Measurements from ENCODE around the gene SDCCAG8. TPM values are rescaled to one million over a fixed set of nuclear protein-coding genes. Genes with fewer than 3 reads are reported as not detected.

The SDCCAG8 gene
- total and polyA plus RNA-seq, 2 of the 8 experiments (the other 6 are each of a cell fraction or from before 2014, with no cell fraction given): 15.6 to 21.0 TPM

DNA sequence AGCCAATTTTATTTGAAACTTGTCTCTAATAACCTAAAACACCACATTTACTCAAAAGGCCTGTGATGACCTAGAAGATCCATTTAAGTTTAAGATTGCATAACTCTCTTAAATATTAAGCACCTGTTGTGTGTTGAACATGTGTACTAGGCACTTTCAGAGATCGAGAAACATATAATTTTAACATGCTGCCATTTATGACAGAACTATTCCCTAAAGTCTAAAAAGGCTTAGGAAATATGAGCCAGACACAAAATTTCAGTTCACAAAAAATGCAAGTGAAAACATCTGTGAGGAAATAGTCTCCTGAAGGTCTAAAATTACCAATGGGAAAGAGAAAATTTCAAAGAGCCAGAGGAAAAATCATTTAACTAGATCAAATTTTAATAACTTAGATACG, 38.5 kb upstream of the SDCCAG8 start:
- no peak overlapping the region for H2BK12ac ChIP-seq (ENCODE audit: low read depth, low read length)
- ChIA-PET POLR2A (ENCODE audit: partially characterized antibody) (no interaction called here), CTCF (ENCODE audit: partially characterized antibody) (no interaction called here)
- H2AFZ ChIP-seq (ENCODE audit: low read length): no peak overlapping the region
- no peaks in the 10 kb centered on the region for H3K79me1 ChIP-seq (ENCODE audit: low read depth, low read length)
- H3K9me3 ChIP-seq (ENCODE audit: insufficient read depth in 2 of 2, low read depth in 1 of 2, low read length in 1 of 2): no peaks in the 10 kb centered on the region
- H3K27me3 ChIP-seq (replicated peaks in 1 of 4; ENCODE audit: control insufficient read depth in 3 of 4, extremely low read depth in 1 of 4, insufficient read depth in 3 of 4, low read length in 3 of 4): no peaks in the 10 kb centered on the region
- H2BK5ac ChIP-seq (ENCODE audit: low read depth, low read length): no peak overlapping the region
- no peak overlapping the region for H2BK120ac ChIP-seq (replicated peaks; ENCODE audit: low read depth, low read length)
- no peak overlapping the region for H2BK20ac ChIP-seq (ENCODE audit: low read length)
- 88% methylated on average over 2 of the region's 2 CpGs; no CpG with 5 or more reads in 1 of the 2 experiments for WGBS, 2 experiments (ENCODE audit: extremely low coverage in 1 of 2, insufficient coverage in 1 of 2, insufficient read length in 1 of 2, insufficient replicate concordance in 2 of 2, low coverage in 1 of 2, low lambda C conversion rate in 2 of 2, missing lambda C conversion rate in 1 of 2)
- no peak overlapping the region for H3K4me2 ChIP-seq (ENCODE audit: insufficient read depth in 1 of 2, low read depth in 2 of 2, low read length in 2 of 2)
- no peak overlapping the region for H3K14ac ChIP-seq (ENCODE audit: insufficient read length)
- H4K20me1 ChIP-seq (replicated peaks in 1 of 2; ENCODE audit: control insufficient read depth in 1 of 2, insufficient read depth in 2 of 2, low read length in 2 of 2): no peaks in the 10 kb centered on the region
- H3K4me1 ChIP-seq (replicated peaks in 1 of 4; ENCODE audit: control insufficient read depth in 3 of 4, insufficient read depth in 4 of 4, low read length in 3 of 4): peaks cover 0 to 5% (median 0%) of the 10 kb centered on the region in 4 experiments; a peak in 3 of 7 replicates
- no peak overlapping the region for H3K27ac ChIP-seq (ENCODE audit: low read depth, low read length)
- H2AK5ac ChIP-seq (ENCODE audit: low read depth, low read length): no peak overlapping the region
- H3K79me2 ChIP-seq (ENCODE audit: control insufficient read depth in 1 of 2, insufficient read depth in 2 of 2, low read length in 2 of 2): peaks cover 0 to 60% of the 10 kb centered on the region in 2 experiments; a peak in 3 of 4 replicates
- no peaks in the 10 kb centered on the region for H3K23me2 ChIP-seq (ENCODE audit: low read depth, low read length)
- H3K4me3 ChIP-seq (ENCODE audit: extremely low read depth in 1 of 4, insufficient read depth in 2 of 4, low read depth in 3 of 4, low read length in 4 of 4): no peak overlapping the region
- H3K18ac ChIP-seq (ENCODE audit: extremely low read depth, low read length): no peak overlapping the region
- TF ChIP-seq TEAD4 (IDR thresholded peaks at IDR 0.05; ENCODE audit: low read depth, low read length): no peak
- H3K36me3 ChIP-seq (ENCODE audit: control insufficient read depth in 2 of 4, insufficient read depth in 4 of 4, low read length in 3 of 4): peaks cover 0 to 26% (median 10%) of the 10 kb centered on the region in 4 experiments; a peak in 4 of 8 replicates
- FAIRE-seq (peak; percentile 13), DNase-seq (ENCODE audit: low read depth in 1 of 2, low spot score in 2 of 2) (no peak)
- no peak overlapping the region for H4K5ac ChIP-seq (ENCODE audit: insufficient read length, low read depth, low read length)
- no peak overlapping the region for H4K8ac ChIP-seq (ENCODE audit: extremely low read depth, insufficient read depth, low read length)
- no peak overlapping the region for H4K91ac ChIP-seq (replicated peaks; ENCODE audit: insufficient read length, low read length)
- H2BK15ac ChIP-seq (ENCODE audit: low read length): no peak overlapping the region
- no peak overlapping the region for H3K4ac ChIP-seq (replicated peaks; ENCODE audit: insufficient read length, low read depth, low read length)
- H3K56ac ChIP-seq (replicated peaks; ENCODE audit: insufficient read length, low read depth, low read length): no peak overlapping the region
- no peak overlapping the region for H3K23ac ChIP-seq (ENCODE audit: insufficient read length)
- no peak overlapping the region for H3K9ac ChIP-seq (replicated peaks in 1 of 4; ENCODE audit: extremely low read depth in 1 of 4, low read depth in 3 of 4, low read length in 3 of 4)

Measured in H1 (cell line).